HEK293T (cell line): ENCODE data around the gene IBSP.

Experiments
- ARNT ChIP-seq: fragments of 450-650 bp; IDR thresholded peaks from 2 replicates; pipeline ENCODE4 v1.6.1; 2017; ENCODE audit warnings: mild to moderate bottlenecking
- FOXA1 ChIP-seq: fragments of 450-650 bp; IDR thresholded peaks from 2 replicates; pipeline ENCODE4 v1.6.1; 2016; ENCODE audit warnings: mild to moderate bottlenecking
- SUZ12 ChIP-seq: fragments of 450-650 bp; IDR thresholded peaks from 2 replicates; pipeline ENCODE4 v1.6.1; 2016; ENCODE audit warnings: mild to moderate bottlenecking

- no peak for TF ChIP-seq FOXA1
- no peak for TF ChIP-seq ARNT
- TF ChIP-seq SUZ12: no peak
Observed at GRCh38 chr4:87803421-87803820, 4.1 kb downstream of the IBSP start.
